WTC11 (cell line): ENCODE measurements around the gene CXCL12. TPM values are rescaled to one million over a fixed set of nuclear protein-coding genes. Genes with fewer than 3 reads are reported as not detected.

Experiments
- ATAC-seq: fragments of 200-7000 bp; cut with Tn5 transposase; 2 replicates; pipeline ENCODE4 v1.10.0; 2021; ENCODE audit warnings: mild to moderate bottlenecking, moderate library complexity
- CTCF ChIA-PET: fragments of 300-600 bp; sonication (Branson Sonifier 250); formaldehyde crosslinking; loops from one replicate; lab custom pipeline; 2021; ENCODE audit warnings: antibody characterized with exemption; lab: Charles Lee
- POLR2A ChIA-PET: fragments of 350-600 bp; sonication (Branson Sonifier 250); formaldehyde crosslinking; loops from one replicate; lab custom pipeline; 2021; ENCODE audit warnings: antibody characterized with exemption; lab: Charles Lee
- DNase-seq: peaks from one replicate; pipeline ENCODE4 v3.0.0; 2021; ENCODE audit warnings: low spot score
- H3K27ac Mint-ChIP-seq: 2 replicates; pipeline ENCODE4 v1.8.0; 2021; ENCODE audit warnings: mixed read lengths
- H3K27me3 Mint-ChIP-seq: 2 replicates; pipeline ENCODE4 v1.8.0; 2021; ENCODE audit warnings: low read depth, mild to moderate bottlenecking, moderate library complexity, mixed read lengths
- H3K36me3 Mint-ChIP-seq: 2 replicates; pipeline ENCODE4 v1.8.0; 2021; ENCODE audit warnings: mixed read lengths
- H3K4me1 Mint-ChIP-seq: 2 replicates; pipeline ENCODE4 v1.8.0; 2022; ENCODE audit warnings: mixed read lengths
- H3K4me3 Mint-ChIP-seq: 2 replicates; pipeline ENCODE4 v1.8.0; 2021; ENCODE audit warnings: mild to moderate bottlenecking, moderate library complexity, mixed read lengths
- H3K9me3 Mint-ChIP-seq: 2 replicates; pipeline ENCODE4 v1.8.0; 2021; ENCODE audit warnings: mixed read lengths
- CBFB ChIP-seq: sonication (generic); formaldehyde crosslinking; IDR thresholded peaks from 2 replicates; pipeline ENCODE4 v1.8.1; 2022; ENCODE audit warnings: mild to moderate bottlenecking, low read depth, missing genetic modification reagents
- CREM ChIP-seq: sonication (generic); formaldehyde crosslinking; IDR thresholded peaks from 2 replicates; pipeline ENCODE4 v1.8.1; 2022; ENCODE audit warnings: mild to moderate bottlenecking, missing genetic modification reagents, moderate library complexity
- FOXP1 ChIP-seq: sonication (generic); formaldehyde crosslinking; IDR thresholded peaks from 2 replicates; pipeline ENCODE4 v1.8.0; 2022; ENCODE audit warnings: missing genetic modification reagents, mild to moderate bottlenecking, moderate library complexity, borderline replicate concordance
- GTF2I ChIP-seq: fragments of 250-450 bp; sonication (Bioruptor Pico); conservative IDR thresholded peaks from 2 replicates; pipeline ENCODE4 v1.4.0; 2021; ENCODE audit warnings: mild to moderate bottlenecking
- IRF2 ChIP-seq: sonication (generic); formaldehyde crosslinking; IDR thresholded peaks from 2 replicates; pipeline ENCODE4 v1.8.0; 2022; ENCODE audit warnings: low read depth, missing genetic modification reagents, borderline replicate concordance
- JAZF1 ChIP-seq: fragments of 250-450 bp; sonication (Bioruptor Pico); IDR thresholded peaks from 2 replicates; pipeline ENCODE4 v1.9.0; 2021; ENCODE audit warnings: moderate library complexity, mild to moderate bottlenecking, inconsistent platforms
- KAT7 ChIP-seq: sonication (generic); formaldehyde crosslinking; IDR thresholded peaks from 2 replicates; pipeline ENCODE4 v1.8.1; 2023; ENCODE audit warnings: missing genetic modification reagents, mild to moderate bottlenecking, borderline replicate concordance
- NR1H2 ChIP-seq: sonication (generic); formaldehyde crosslinking; IDR thresholded peaks from 2 replicates; pipeline ENCODE4 v1.9.0; 2021; ENCODE audit warnings: mild to moderate bottlenecking, moderate library complexity, missing genetic modification reagents
- NR2C2 ChIP-seq: sonication (generic); formaldehyde crosslinking; IDR thresholded peaks from 2 replicates; pipeline ENCODE4 v1.8.0; 2022; ENCODE audit warnings: mild to moderate bottlenecking, missing genetic modification reagents
- TCF7 ChIP-seq: sonication (generic); formaldehyde crosslinking; IDR thresholded peaks from 2 replicates; pipeline ENCODE4 v1.8.0; 2022; ENCODE audit warnings: mild to moderate bottlenecking, low read depth, missing genetic modification reagents, moderate library complexity
- TEAD4 ChIP-seq: sonication (generic); formaldehyde crosslinking; IDR thresholded peaks from 2 replicates; pipeline ENCODE4 v1.8.0; 2022; ENCODE audit warnings: mild to moderate bottlenecking, missing genetic modification reagents
- ZBTB21 ChIP-seq: sonication (generic); formaldehyde crosslinking; IDR thresholded peaks from 2 replicates; pipeline ENCODE4 v1.8.1; 2023; ENCODE audit warnings: mild to moderate bottlenecking, missing genetic modification reagents, borderline replicate concordance
- ZNF121 ChIP-seq: sonication (generic); formaldehyde crosslinking; IDR thresholded peaks from 2 replicates; pipeline ENCODE4 v1.8.0; 2023; ENCODE audit warnings: missing genetic modification reagents
- ZNF138 ChIP-seq: sonication (generic); formaldehyde crosslinking; conservative IDR thresholded peaks from 2 replicates; pipeline ENCODE4 v1.8.1; 2022; ENCODE audit warnings: mild to moderate bottlenecking, moderate library complexity, missing genetic modification reagents
- ZNF317 ChIP-seq: sonication (generic); formaldehyde crosslinking; IDR thresholded peaks from 2 replicates; pipeline ENCODE4 v1.8.1; 2023; ENCODE audit warnings: low read depth, mild to moderate bottlenecking, moderate library complexity, missing genetic modification reagents, borderline replicate concordance
- ZNF396 ChIP-seq: fragments of 250-450 bp; sonication (Bioruptor Pico); IDR thresholded peaks from 2 replicates; pipeline ENCODE4 v1.8.0; 2021; ENCODE audit warnings: mild to moderate bottlenecking, moderate library complexity, borderline replicate concordance
- ZNF416 ChIP-seq: fragments of 250-450 bp; sonication (Bioruptor Pico); IDR thresholded peaks from 2 replicates; pipeline ENCODE4 v1.9.0; 2021; ENCODE audit warnings: mild to moderate bottlenecking, inconsistent platforms
- ZNF671 ChIP-seq: fragments of 250-450 bp; sonication (Bioruptor Pico); IDR thresholded peaks from 2 replicates; pipeline ENCODE4 v1.8.0; 2021; ENCODE audit warnings: mild to moderate bottlenecking
- total RNA-seq: library from RNA; stranded (reverse); gene quantifications from 3 replicates; pipeline ENCODE4 v1.2.3, GENCODE V29; 2021
- TF ChIP-seq, protein P1 (sequence below): sonication (generic); formaldehyde crosslinking; IDR thresholded peaks from 2 replicates; pipeline ENCODE4 v1.8.1; 2022; ENCODE audit warnings: mild to moderate bottlenecking, missing genetic modification reagents, moderate library complexity, borderline replicate concordance
- TF ChIP-seq, protein P2 (sequence below): fragments of 250-450 bp; sonication (Bioruptor Pico); IDR thresholded peaks from 2 replicates; pipeline ENCODE4 v1.9.0; 2021; ENCODE audit warnings: mild to moderate bottlenecking
- TF ChIP-seq, protein P3 (sequence below): fragments of 250-450 bp; sonication (Bioruptor Pico); IDR thresholded peaks from 2 replicates; pipeline ENCODE4 v1.9.0; 2021; ENCODE audit warnings: mild to moderate bottlenecking
- TF ChIP-seq, protein P4 (sequence below): sonication (generic); formaldehyde crosslinking; IDR thresholded peaks from 2 replicates; pipeline ENCODE4 v1.8.0; 2022; ENCODE audit warnings: mild to moderate bottlenecking, missing genetic modification reagents

The CXCL12 gene
- total RNA-seq, 1 experiment from 2014 or later: 52.4 TPM

DNA sequence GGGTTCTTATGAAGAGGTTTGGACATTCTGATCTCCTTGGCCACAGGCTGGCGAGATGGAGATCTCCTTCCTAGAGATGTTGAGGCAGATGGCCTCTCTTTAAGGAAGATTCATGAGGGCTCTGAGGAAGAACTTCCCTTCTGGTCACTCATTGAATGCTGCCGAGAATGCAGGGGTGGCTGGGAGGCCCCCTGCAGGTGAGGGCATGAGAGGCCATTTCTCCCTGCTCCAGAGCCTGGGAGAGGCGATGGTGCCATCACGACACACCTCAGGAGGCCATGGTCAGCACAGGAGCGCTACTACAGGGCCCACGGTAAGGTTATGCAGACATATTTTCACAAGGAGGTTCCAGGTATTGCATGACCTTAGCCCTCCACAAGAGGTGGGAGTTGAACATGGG lies 40.2 kb downstream of the CXCL12 start:
- ChIA-PET CTCF (interaction anchor here (1.5 kb wide), 1 partner anchor 38 kb away, joined by 6 read pairs; no protein-coding TSS in a partner anchor), POLR2A (no interaction called here)
- Mint-ChIP-seq H3K9me3 (peaks cover 6% of the 10 kb centered on the region; the same call in 1 of the 2 replicates), H3K27ac (no peak overlapping the region), H3K36me3 (peaks cover 16% of the 10 kb centered on the region), H3K4me1 (peaks cover 34% of the 10 kb centered on the region), H3K4me3 (no peak overlapping the region), H3K27me3 (no peaks in the 10 kb centered on the region; the same call in 1 of the 2 replicates)
- ATAC-seq (no peak), DNase-seq (no peak)
- TF ChIP-seq ZNF317 (CRISPR knock-in tag) (no peak), JAZF1 (CRISPR knock-in tag) (no peak), ZBTB21 (CRISPR knock-in tag) (no peak), ZNF671 (CRISPR knock-in tag) (no peak), CBFB (no peak), IRF2 (no peak), NR1H2 (CRISPR knock-in tag) (no peak), FOXP1 (CRISPR knock-in tag) (no peak)
- TF ChIP-seq, protein P1, sequence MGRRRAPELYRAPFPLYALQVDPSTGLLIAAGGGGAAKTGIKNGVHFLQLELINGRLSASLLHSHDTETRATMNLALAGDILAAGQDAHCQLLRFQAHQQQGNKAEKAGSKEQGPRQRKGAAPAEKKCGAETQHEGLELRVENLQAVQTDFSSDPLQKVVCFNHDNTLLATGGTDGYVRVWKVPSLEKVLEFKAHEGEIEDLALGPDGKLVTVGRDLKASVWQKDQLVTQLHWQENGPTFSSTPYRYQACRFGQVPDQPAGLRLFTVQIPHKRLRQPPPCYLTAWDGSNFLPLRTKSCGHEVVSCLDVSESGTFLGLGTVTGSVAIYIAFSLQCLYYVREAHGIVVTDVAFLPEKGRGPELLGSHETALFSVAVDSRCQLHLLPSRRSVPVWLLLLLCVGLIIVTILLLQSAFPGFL (CRISPR knock-in tag): no peak
- TF ChIP-seq, protein P2, sequence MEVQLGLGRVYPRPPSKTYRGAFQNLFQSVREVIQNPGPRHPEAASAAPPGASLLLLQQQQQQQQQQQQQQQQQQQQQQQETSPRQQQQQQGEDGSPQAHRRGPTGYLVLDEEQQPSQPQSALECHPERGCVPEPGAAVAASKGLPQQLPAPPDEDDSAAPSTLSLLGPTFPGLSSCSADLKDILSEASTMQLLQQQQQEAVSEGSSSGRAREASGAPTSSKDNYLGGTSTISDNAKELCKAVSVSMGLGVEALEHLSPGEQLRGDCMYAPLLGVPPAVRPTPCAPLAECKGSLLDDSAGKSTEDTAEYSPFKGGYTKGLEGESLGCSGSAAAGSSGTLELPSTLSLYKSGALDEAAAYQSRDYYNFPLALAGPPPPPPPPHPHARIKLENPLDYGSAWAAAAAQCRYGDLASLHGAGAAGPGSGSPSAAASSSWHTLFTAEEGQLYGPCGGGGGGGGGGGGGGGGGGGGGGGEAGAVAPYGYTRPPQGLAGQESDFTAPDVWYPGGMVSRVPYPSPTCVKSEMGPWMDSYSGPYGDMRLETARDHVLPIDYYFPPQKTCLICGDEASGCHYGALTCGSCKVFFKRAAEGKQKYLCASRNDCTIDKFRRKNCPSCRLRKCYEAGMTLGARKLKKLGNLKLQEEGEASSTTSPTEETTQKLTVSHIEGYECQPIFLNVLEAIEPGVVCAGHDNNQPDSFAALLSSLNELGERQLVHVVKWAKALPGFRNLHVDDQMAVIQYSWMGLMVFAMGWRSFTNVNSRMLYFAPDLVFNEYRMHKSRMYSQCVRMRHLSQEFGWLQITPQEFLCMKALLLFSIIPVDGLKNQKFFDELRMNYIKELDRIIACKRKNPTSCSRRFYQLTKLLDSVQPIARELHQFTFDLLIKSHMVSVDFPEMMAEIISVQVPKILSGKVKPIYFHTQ (CRISPR knock-in tag): no peak
- TF ChIP-seq, protein P3, sequence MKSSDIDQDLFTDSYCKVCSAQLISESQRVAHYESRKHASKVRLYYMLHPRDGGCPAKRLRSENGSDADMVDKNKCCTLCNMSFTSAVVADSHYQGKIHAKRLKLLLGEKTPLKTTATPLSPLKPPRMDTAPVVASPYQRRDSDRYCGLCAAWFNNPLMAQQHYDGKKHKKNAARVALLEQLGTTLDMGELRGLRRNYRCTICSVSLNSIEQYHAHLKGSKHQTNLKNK (CRISPR knock-in tag): no peak

DNA sequence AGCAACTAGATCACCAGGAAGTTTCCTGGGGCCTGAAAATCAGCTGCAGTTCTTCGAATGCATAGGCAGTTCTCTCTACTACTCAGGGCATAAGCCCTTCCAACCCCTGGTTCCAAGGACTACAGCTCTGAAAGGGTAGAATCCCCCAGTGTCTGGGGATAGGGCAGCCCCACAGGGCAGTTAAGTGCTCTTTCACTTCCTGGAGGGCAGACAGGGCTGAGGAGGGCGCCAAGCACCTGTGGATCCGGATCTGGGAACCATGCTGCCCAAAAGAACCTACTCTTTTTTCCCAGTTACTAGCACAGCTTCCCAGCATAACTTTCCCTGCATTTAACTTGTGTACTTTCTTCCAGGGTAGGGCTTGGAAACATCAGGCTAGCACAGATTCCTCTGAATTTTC lies 41.1 kb downstream of the CXCL12 start:
- Mint-ChIP-seq H3K27ac (no peak overlapping the region), H3K4me3 (no peak overlapping the region)
- POLR2A ChIA-PET: interaction anchor here (1.1 kb wide), 1 partner anchor 39 kb away, joined by 3 read pairs; no protein-coding TSS in a partner anchor
- TF ChIP-seq, protein P4, sequence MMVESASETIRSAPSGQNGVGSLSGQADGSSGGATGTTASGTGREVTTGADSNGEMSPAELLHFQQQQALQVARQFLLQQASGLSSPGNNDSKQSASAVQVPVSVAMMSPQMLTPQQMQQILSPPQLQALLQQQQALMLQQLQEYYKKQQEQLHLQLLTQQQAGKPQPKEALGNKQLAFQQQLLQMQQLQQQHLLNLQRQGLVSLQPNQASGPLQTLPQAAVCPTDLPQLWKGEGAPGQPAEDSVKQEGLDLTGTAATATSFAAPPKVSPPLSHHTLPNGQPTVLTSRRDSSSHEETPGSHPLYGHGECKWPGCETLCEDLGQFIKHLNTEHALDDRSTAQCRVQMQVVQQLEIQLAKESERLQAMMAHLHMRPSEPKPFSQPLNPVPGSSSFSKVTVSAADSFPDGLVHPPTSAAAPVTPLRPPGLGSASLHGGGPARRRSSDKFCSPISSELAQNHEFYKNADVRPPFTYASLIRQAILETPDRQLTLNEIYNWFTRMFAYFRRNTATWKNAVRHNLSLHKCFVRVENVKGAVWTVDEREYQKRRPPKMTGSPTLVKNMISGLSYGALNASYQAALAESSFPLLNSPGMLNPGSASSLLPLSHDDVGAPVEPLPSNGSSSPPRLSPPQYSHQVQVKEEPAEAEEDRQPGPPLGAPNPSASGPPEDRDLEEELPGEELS (CRISPR knock-in tag): no peak
- TF ChIP-seq JAZF1 (CRISPR knock-in tag): no peak
- TF ChIP-seq, protein P2 (CRISPR knock-in tag): no peak
- no peak for TF ChIP-seq GTF2I
- TF ChIP-seq ZNF121 (CRISPR knock-in tag): no peak
- TF ChIP-seq NR1H2 (CRISPR knock-in tag): no peak
- no peak for TF ChIP-seq CREM
- TF ChIP-seq IRF2: no peak
- TF ChIP-seq ZNF396: no peak
- no peak for TF ChIP-seq ZNF138
- TF ChIP-seq FOXP1 (CRISPR knock-in tag): no peak
- TF ChIP-seq NR2C2: no peak
- no peak for TF ChIP-seq ZNF416 (CRISPR knock-in tag)
- no peak for TF ChIP-seq TEAD4
- no peak for TF ChIP-seq TCF7 (CRISPR knock-in tag)
- no peak for TF ChIP-seq KAT7 (CRISPR knock-in tag)
- no peak for TF ChIP-seq ZBTB21 (CRISPR knock-in tag)

More for the DNA sequence above, 41.1 kb downstream of the CXCL12 start:
- CTCF ChIA-PET: interaction anchor here (0.6 to 2.2 kb wide), 10 partner anchors 10 to 109 kb away, joined by 3 to 11 read pairs (median 4); no protein-coding TSS in a partner anchor
- Mint-ChIP-seq H3K27me3 (no peaks in the 10 kb centered on the region; the same call in 1 of the 2 replicates), H3K9me3 (peaks cover 6% of the 10 kb centered on the region; the same call in 1 of the 2 replicates), H3K36me3 (peaks cover 16% of the 10 kb centered on the region), H3K4me1 (peaks cover 42% of the 10 kb centered on the region)
- ATAC-seq: peak; percentile 70
- peak; percentile 41 for DNase-seq
